Measurements from ENCODE around the gene KDM8.
A peak's percentile ranks its signal among the peaks of the same experiment; 100 is the strongest.

KDM8 gene

DNA sequence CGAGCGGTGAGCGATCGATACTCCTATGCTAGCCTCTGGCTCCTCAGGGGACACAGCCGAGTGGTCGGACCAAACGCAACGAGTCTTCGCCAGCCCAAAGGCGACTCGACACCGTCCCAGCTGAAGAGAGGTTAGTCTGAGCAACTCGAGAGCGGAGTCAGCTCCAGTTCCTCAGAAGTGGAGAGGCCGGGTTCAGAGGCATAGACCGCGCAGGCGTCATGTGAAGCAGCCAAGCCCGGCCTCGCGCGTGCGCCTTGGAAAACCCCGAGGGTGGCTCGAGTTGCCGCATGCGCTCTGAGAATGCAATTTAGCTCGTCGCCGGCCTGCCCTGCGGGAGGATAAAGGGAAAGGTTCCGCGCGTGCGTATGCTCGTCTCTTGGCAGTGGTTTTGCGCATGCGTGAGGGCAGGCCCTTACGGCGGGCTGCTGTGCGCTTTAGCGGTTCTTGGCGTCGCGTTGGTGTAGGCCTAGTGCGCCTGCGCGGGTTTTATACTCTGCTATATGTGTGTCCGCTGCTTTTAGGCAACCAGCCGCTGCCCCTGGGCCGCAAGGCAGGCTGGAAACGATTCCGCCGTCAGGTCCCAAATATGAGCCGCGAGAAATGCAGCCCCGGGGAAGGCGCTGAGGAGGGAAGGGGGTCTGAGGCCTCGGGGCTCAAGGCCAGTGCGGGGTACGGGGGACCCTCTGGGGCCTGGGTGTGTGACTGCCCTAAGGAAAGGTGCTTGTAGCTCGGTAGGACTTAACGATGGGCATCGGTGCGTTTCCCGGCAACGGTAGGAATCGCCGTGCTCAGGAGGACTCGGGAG, at the start of gene KDM8:
TSS of gene KDM8 (plus strand) at position 20 of the 805 bp plus-strand sequence. CDS start 6,598 bp downstream, outside the sequence.
- H3K27me3 Mint-ChIP-seq = peaks cover 2% of the 10 kb centered on the region
- H3K4me1 Mint-ChIP-seq (ENCODE audit: low read depth) = peaks cover 39% of the 10 kb centered on the region
- H3K9me3 Mint-ChIP-seq = no peaks in the 10 kb centered on the region
- peak within 1 kb of the TSS; percentile 100 for H3K27ac Mint-ChIP-seq
- peaks cover 11% of the 10 kb centered on the region for H3K36me3 Mint-ChIP-seq (ENCODE audit: low read depth)
- H3K4me3 Mint-ChIP-seq = peak within 1 kb of the TSS; percentile 84
- intact Hi-C loops (cut with micrococcal nuclease) = no loop called here

DNA sequence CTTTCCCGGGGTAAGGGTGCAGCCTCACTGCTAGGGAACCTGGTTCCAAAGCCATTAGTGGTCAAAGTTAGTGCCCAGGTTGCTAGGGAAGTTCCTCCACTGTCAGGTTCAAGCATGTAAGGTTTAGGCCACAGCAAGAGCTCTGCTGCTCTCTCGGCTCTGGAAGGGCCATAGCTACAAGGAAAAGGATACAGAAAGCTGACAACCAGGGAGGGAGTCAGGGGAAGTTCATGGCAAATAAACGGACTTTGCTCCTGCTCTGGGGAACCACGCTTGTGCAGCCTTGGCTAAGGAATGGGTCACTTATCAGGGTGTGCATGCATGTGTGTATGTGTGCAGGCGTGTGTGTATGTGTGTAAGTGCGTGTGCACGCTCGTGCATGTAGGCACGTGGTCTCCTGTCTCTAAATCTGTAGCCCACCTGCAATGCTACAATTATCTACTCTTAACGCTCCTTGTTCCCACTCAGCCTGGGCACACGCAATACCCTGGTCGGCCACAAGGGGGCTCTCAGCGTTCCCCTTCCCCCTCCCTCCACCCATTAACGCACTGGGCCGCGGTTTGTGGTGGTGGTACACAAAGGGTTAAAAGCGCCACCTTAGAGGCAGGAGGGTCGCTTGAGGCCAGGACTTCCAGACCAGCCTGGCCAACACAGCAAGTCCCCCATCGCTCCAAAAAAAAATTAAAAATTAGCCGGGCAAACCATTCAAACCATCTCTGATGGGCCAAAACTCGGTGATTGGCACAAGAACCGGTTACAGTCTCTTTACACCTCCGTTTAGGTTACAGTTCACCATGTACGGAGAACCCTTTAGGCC, 48.4 kb upstream of the KDM8 start:
- H3K27ac Mint-ChIP-seq = no peak overlapping the region
- intact Hi-C loops (cut with micrococcal nuclease) = loop anchor here (1.0 to 5.0 kb wide), 2 partner anchors 212 to 302 kb away; no protein-coding TSS in a partner anchor
- H3K4me3 Mint-ChIP-seq = no peak overlapping the region
- H3K36me3 Mint-ChIP-seq (ENCODE audit: low read depth) = no peaks in the 10 kb centered on the region
- peaks cover 8% of the 10 kb centered on the region for H3K4me1 Mint-ChIP-seq (ENCODE audit: low read depth)
- no peaks in the 10 kb centered on the region for H3K9me3 Mint-ChIP-seq
- H3K27me3 Mint-ChIP-seq = no peaks in the 10 kb centered on the region

DNA sequence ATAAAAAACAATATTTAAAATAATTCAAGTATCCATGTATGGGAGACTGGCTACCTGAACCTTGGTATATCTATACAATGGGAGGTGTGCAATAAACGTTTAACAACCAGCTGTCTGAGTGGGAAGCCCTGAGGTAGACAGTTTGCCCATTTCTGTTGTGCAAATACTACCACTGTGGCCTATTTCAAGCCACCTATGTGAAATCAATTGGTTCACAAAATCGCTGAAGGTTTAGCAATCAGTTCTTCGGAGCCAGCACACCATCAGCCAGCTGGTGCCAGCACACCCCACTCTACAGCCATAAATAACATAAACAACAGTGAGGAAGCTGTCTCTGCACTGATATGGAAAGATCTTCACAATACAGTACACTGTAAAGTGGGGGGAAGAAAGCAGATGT, 46.7 kb upstream of the KDM8 start:
- intact Hi-C loops (cut with micrococcal nuclease) = loop anchor here (5.0 kb wide), 1 partner anchor 211 kb away; no protein-coding TSS in a partner anchor
- no peak overlapping the region for H3K4me3 Mint-ChIP-seq

DNA sequence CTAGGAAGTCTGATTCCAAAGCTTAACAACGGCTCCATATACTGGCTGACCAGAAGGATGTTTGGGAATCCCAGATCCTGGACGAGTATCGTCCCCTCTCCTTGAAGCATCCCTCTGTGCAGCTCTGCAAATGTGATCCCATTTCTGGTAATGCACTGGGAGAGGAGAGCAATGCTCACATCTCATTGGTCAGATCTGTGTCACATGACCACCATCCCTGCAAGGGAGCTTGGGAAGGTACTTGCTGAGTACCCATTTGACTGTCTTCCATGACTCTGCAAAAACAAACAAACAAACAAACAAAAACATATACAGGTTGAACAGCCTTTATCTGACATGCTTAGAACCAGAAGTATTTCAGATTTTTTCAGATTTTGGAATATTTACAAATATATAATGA, 41.9 kb upstream of the KDM8 start:
- Mint-ChIP-seq H3K4me1 (ENCODE audit: low read depth) (no peaks in the 10 kb centered on the region), H3K4me3 (no peak overlapping the region), H3K27me3 (no peaks in the 10 kb centered on the region), H3K27ac (no peak overlapping the region), H3K36me3 (ENCODE audit: low read depth) (no peaks in the 10 kb centered on the region), H3K9me3 (peaks cover 23% of the 10 kb centered on the region)
- intact Hi-C loops (cut with micrococcal nuclease) = no loop called here

More for the DNA sequence above, 46.7 kb upstream of the KDM8 start:
- H3K27ac Mint-ChIP-seq = no peak overlapping the region
- peaks cover 8% of the 10 kb centered on the region for H3K4me1 Mint-ChIP-seq (ENCODE audit: low read depth)
- H3K36me3 Mint-ChIP-seq (ENCODE audit: low read depth) = no peaks in the 10 kb centered on the region
- H3K27me3 Mint-ChIP-seq = no peaks in the 10 kb centered on the region
- H3K9me3 Mint-ChIP-seq = no peaks in the 10 kb centered on the region

DNA sequence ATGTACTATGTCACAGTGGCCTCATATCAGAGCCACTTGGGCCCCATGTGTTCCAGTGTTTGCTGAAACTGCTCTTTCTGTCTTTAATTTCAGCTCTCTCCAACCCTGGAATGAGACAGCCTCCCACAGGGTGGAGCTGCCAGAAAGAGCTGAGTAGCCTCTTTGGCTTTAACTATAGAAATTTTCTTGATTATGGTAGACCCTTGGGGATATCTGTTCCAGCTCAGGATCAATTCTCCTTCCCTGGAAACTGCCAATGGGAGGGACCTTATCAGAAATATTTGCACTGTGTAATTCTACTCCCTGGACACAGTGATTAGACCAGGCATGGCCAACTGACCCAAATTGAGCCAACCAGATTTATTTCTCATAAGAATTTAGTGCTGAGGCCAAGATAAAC, 39.0 kb upstream of the KDM8 start:
- Mint-ChIP-seq H3K4me3 (no peak overlapping the region), H3K9me3 (peaks cover 23% of the 10 kb centered on the region), H3K27me3 (peaks cover 6% of the 10 kb centered on the region), H3K36me3 (ENCODE audit: low read depth) (no peaks in the 10 kb centered on the region), H3K4me1 (ENCODE audit: low read depth) (no peaks in the 10 kb centered on the region), H3K27ac (no peak overlapping the region)
- intact Hi-C loops (cut with micrococcal nuclease) = no loop called here

DNA sequence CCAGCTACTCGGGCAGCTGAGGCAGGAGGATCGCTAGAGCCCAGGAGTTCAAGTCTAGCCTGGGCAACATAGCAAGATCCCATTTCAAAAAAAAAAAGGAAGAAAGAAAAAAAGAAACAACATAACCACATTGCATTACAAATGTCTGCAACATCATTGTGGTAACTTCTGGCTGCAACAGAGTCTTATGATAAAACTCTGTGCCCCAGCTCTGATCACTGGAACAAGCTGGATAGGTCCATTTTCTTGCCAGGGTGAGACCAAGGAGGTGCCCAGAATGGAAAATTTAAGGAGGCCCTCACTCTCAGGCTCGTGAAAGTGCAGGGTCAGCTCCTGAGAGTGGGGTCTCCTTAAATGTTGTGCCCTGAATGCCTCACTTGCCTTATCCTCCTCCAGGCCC, 37.8 kb upstream of the KDM8 start:
- Mint-ChIP-seq H3K36me3 (ENCODE audit: low read depth) (no peaks in the 10 kb centered on the region), H3K27ac (no peak overlapping the region), H3K4me3 (no peak overlapping the region), H3K9me3 (peaks cover 23% of the 10 kb centered on the region), H3K27me3 (peaks cover 6% of the 10 kb centered on the region), H3K4me1 (ENCODE audit: low read depth) (no peaks in the 10 kb centered on the region)
- intact Hi-C loops (cut with micrococcal nuclease) = no loop called here

DNA sequence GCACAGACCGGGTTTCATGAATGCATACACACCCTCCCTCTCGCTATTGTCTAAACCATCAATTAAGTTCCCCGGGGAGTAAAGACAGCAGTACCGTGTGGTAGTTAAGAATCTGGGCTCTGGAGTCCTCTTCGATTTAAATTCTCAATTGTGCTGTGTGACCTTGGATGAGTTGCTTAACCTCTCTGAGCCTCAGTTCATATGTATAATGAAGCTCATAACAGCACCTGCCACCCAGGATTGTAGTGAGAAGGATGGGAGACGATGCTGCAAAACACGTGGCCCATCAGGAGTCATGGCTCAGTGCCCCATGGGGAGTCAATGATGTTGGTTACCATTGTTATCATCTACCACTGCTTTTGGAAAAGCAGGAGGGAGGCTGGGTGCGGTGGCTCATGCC, 34.5 kb upstream of the KDM8 start:
- Mint-ChIP-seq H3K9me3 (peaks cover 13% of the 10 kb centered on the region), H3K27ac (no peak overlapping the region), H3K27me3 (peaks cover 12% of the 10 kb centered on the region), H3K4me3 (no peak overlapping the region), H3K4me1 (ENCODE audit: low read depth) (no peaks in the 10 kb centered on the region), H3K36me3 (ENCODE audit: low read depth) (no peaks in the 10 kb centered on the region)
- intact Hi-C loops (cut with micrococcal nuclease) = no loop called here

GRCh38 chr16:27169511-27170071, 33.7 kb upstream of the KDM8 start:
- peaks cover 17% of the 10 kb centered on the region for H3K27me3 Mint-ChIP-seq
- no peaks in the 10 kb centered on the region for H3K36me3 Mint-ChIP-seq (ENCODE audit: low read depth)
- no peak overlapping the region for H3K27ac Mint-ChIP-seq
- intact Hi-C loops (cut with micrococcal nuclease) = loop anchor here (10.0 kb wide), 1 partner anchor 55 kb away; no protein-coding TSS in a partner anchor
- H3K9me3 Mint-ChIP-seq = peaks cover 10% of the 10 kb centered on the region
- no peaks in the 10 kb centered on the region for H3K4me1 Mint-ChIP-seq (ENCODE audit: low read depth)
- H3K4me3 Mint-ChIP-seq = no peak overlapping the region

GRCh38 chr16:27171584-27171983, 31.7 kb upstream of the KDM8 start:
- no peak overlapping the region for H3K4me3 Mint-ChIP-seq
- H3K9me3 Mint-ChIP-seq = peaks cover 10% of the 10 kb centered on the region
- intact Hi-C loops (cut with micrococcal nuclease) = loop anchor here (10.0 kb wide), 1 partner anchor 53 kb away; no protein-coding TSS in a partner anchor
- H3K27ac Mint-ChIP-seq = no peak overlapping the region
- H3K27me3 Mint-ChIP-seq = peaks cover 17% of the 10 kb centered on the region
- no peaks in the 10 kb centered on the region for H3K36me3 Mint-ChIP-seq (ENCODE audit: low read depth)
- no peaks in the 10 kb centered on the region for H3K4me1 Mint-ChIP-seq (ENCODE audit: low read depth)

DNA sequence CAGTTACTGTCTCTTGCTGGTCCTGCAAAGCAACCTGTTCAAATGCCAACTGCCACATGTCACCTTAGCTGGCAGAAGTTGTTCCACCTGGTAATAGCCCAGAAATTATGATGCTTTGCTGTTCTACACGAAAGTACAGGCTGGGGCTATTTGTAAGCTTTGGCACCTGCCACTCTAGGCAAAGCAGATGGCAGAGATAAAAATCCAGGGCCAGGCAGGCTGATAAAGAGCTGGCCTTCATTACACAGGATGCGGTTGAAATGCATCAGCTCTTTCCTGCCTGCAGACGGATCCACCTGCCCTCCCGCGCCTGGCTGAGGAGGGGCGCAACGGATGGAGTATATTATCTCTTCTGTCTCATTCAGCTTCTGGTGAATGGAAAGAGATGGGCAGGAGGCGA, 29.3 kb upstream of the KDM8 start:
- Mint-ChIP-seq H3K27ac (no peak overlapping the region), H3K4me3 (no peak overlapping the region), H3K9me3 (peaks cover 10% of the 10 kb centered on the region), H3K27me3 (peaks cover 12% of the 10 kb centered on the region), H3K36me3 (ENCODE audit: low read depth) (no peaks in the 10 kb centered on the region), H3K4me1 (ENCODE audit: low read depth) (peaks cover 6% of the 10 kb centered on the region)
- intact Hi-C loops (cut with micrococcal nuclease) = loop anchor here (10.0 kb wide), 1 partner anchor 51 kb away; no protein-coding TSS in a partner anchor

GRCh38 chr16:27174798-27175197, 28.5 kb upstream of the KDM8 start:
- Mint-ChIP-seq H3K27ac (no peak overlapping the region), H3K4me1 (ENCODE audit: low read depth) (peaks cover 14% of the 10 kb centered on the region), H3K9me3 (peaks cover 10% of the 10 kb centered on the region), H3K4me3 (no peak overlapping the region), H3K27me3 (peaks cover 12% of the 10 kb centered on the region), H3K36me3 (ENCODE audit: low read depth) (no peaks in the 10 kb centered on the region)
- intact Hi-C loops (cut with micrococcal nuclease) = loop anchor here (5.0 to 10.0 kb wide), 2 partner anchors 50 to 283 kb away; no protein-coding TSS in a partner anchor

DNA sequence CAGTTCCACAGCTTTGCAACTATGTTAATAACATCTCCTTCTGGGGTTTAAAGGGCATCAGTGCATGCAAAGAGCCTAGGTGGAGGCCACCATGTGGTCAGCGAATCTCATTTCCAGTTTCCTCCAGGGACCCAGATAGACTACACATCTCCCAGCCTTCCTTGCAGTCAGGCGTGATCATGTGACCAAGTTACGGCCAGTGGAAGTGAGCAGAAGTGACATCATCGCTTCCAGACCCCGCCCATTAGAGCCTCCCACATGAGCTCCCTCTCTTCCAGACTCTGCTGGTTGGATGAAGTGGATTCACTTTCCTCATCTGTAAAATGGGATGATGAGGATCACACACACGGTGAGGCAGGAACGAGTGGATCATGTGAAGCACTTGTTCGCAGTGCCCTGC, 27.4 kb upstream of the KDM8 start:
- H3K4me1 Mint-ChIP-seq (ENCODE audit: low read depth) = peaks cover 17% of the 10 kb centered on the region
- H3K27me3 Mint-ChIP-seq = peaks cover 13% of the 10 kb centered on the region
- no peak overlapping the region for H3K4me3 Mint-ChIP-seq
- no peak overlapping the region for H3K27ac Mint-ChIP-seq
- no peaks in the 10 kb centered on the region for H3K36me3 Mint-ChIP-seq (ENCODE audit: low read depth)
- peaks cover 9% of the 10 kb centered on the region for H3K9me3 Mint-ChIP-seq
- intact Hi-C loops (cut with micrococcal nuclease) = loop anchor here (5.0 to 10.0 kb wide), 2 partner anchors 49 to 281 kb away; no protein-coding TSS in a partner anchor

GRCh38 chr16:27177031-27177774, 26.1 kb upstream of the KDM8 start:
- no peak overlapping the region for H3K4me3 Mint-ChIP-seq

More at GRCh38 chr16:27177031-27177774, 26.1 kb upstream of the KDM8 start:
- peaks cover 17% of the 10 kb centered on the region for H3K4me1 Mint-ChIP-seq (ENCODE audit: low read depth)
- no peaks in the 10 kb centered on the region for H3K36me3 Mint-ChIP-seq (ENCODE audit: low read depth)
- peaks cover 20% of the 10 kb centered on the region for H3K27me3 Mint-ChIP-seq
- no peak overlapping the region for H3K27ac Mint-ChIP-seq
- H3K9me3 Mint-ChIP-seq = peaks cover 4% of the 10 kb centered on the region
- intact Hi-C loops (cut with micrococcal nuclease) = loop anchor here (5.0 to 10.0 kb wide), 2 partner anchors 48 to 280 kb away; no protein-coding TSS in a partner anchor
